ENCODE data around the gene PYGB. TPM values are rescaled to one million over a fixed set of nuclear protein-coding genes. Genes with fewer than 3 reads are reported as not detected.

Gene PYGB
- total RNA-seq, 1 experiment from 2014 or later, result 216 TPM

DNA sequence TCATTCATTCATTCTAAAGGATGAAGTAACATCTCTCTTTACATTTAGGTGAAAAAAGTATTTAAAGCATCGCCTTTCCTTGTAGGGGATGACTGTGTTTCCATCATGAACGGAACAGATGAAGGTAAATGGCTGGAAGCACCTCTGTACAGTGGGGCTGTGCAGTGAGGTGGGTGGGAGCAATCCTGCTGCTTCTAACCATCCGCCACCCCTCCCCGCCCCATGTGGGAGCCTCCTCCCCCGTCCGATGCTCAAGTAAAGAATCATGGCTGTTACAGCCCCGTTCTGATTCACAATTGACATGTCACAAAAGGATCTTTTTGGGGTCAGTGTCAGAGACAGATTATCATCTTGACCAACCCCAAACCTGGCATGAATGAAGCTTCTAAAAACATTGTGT is 33.1 kb upstream of the PYGB start:
- Histone ChIP-seq H4K20me1 (ENCODE audit: low read length) (no peaks in the 10 kb centered on the region), H3K9me2 (replicated peaks; ENCODE audit: low read length) (no peaks in the 10 kb centered on the region), H3K4me3 (ENCODE audit: low read length) (no peak overlapping the region), H3K79me2 (ENCODE audit: low read length) (no peaks in the 10 kb centered on the region), H3K27me3 (ENCODE audit: low read length) (no peaks in the 10 kb centered on the region), H2AFZ (ENCODE audit: low read length) (no peak overlapping the region), H3K36me3 (ENCODE audit: low read depth, low read length) (peaks cover 68% of the 10 kb centered on the region), H3K27ac (ENCODE audit: low read length) (no peak overlapping the region), H3K9ac (ENCODE audit: low read length) (no peak overlapping the region), H3K4me2 (ENCODE audit: low read length) (no peak overlapping the region), H3K9me3 (ENCODE audit: low read length) (no peaks in the 10 kb centered on the region), H3K4me1 (ENCODE audit: insufficient read depth, low read length) (no peaks in the 10 kb centered on the region), H3F3A (ENCODE audit: low read length, unreplicated experiment) (no peaks in the 10 kb centered on the region)
- DNase-seq (no peak), ATAC-seq (no peak)
- CTCF ChIA-PET, result no interaction called here
- BruUV-seq (replicated peaks), result no TSS peak
- POLR2A ChIA-PET (ENCODE audit: unreplicated experiment), result no interaction called here
- TF ChIP-seq CTCF (conservative IDR thresholded peaks at IDR 0.05; ENCODE audit: low read depth, low read length) (no peak), EZH2 (IDR thresholded peaks at IDR 0.05; ENCODE audit: low read length, unreplicated experiment) (no peak), EZH2phosphoT487 (IDR thresholded peaks at IDR 0.05; ENCODE audit: borderline replicate concordance, low read length) (no peak)
- intact Hi-C loops (cut with micrococcal nuclease), result no loop called here

GRCh38 chr20:25215521-25215920 is 32.4 kb upstream of the PYGB start:
- Histone ChIP-seq H4K20me1 (ENCODE audit: low read length) (no peaks in the 10 kb centered on the region), H3K9me3 (ENCODE audit: low read length) (no peaks in the 10 kb centered on the region), H3K4me1 (ENCODE audit: insufficient read depth, low read length) (no peaks in the 10 kb centered on the region), H3K27ac (ENCODE audit: low read length) (no peak overlapping the region), H3K9ac (ENCODE audit: low read length) (no peak overlapping the region), H3K79me2 (ENCODE audit: low read length) (no peaks in the 10 kb centered on the region), H3F3A (ENCODE audit: low read length, unreplicated experiment) (no peaks in the 10 kb centered on the region), H3K27me3 (ENCODE audit: low read length) (no peaks in the 10 kb centered on the region), H3K36me3 (ENCODE audit: low read depth, low read length) (peaks cover 70% of the 10 kb centered on the region), H2AFZ (ENCODE audit: low read length) (no peak overlapping the region), H3K9me2 (replicated peaks; ENCODE audit: low read length) (no peaks in the 10 kb centered on the region), H3K4me3 (ENCODE audit: low read length) (no peak overlapping the region), H3K4me2 (ENCODE audit: low read length) (no peak overlapping the region)
- ATAC-seq (no peak), DNase-seq (no peak)
- BruUV-seq (replicated peaks), result no TSS peak
- intact Hi-C loops (cut with micrococcal nuclease), result no loop called here
- CTCF ChIA-PET, result no interaction called here
- TF ChIP-seq CTCF (conservative IDR thresholded peaks at IDR 0.05; ENCODE audit: low read depth, low read length), result no peak
- no peak for TF ChIP-seq EZH2phosphoT487 (IDR thresholded peaks at IDR 0.05; ENCODE audit: borderline replicate concordance, low read length)
- TF ChIP-seq EZH2 (IDR thresholded peaks at IDR 0.05; ENCODE audit: low read length, unreplicated experiment), result no peak
- POLR2A ChIA-PET (ENCODE audit: unreplicated experiment), result no interaction called here

GRCh38 chr20:25216199-25216945 is 31.5 kb upstream of the PYGB start:
- Histone ChIP-seq H3K4me1 (ENCODE audit: insufficient read depth, low read length) (no peaks in the 10 kb centered on the region), H2AFZ (ENCODE audit: low read length) (no peak overlapping the region), H4K20me1 (ENCODE audit: low read length) (no peaks in the 10 kb centered on the region), H3K9me2 (replicated peaks; ENCODE audit: low read length) (no peaks in the 10 kb centered on the region), H3K9me3 (ENCODE audit: low read length) (no peaks in the 10 kb centered on the region), H3F3A (ENCODE audit: low read length, unreplicated experiment) (no peaks in the 10 kb centered on the region), H3K9ac (ENCODE audit: low read length) (no peak overlapping the region), H3K79me2 (ENCODE audit: low read length) (no peaks in the 10 kb centered on the region), H3K36me3 (ENCODE audit: low read depth, low read length) (peaks cover 67% of the 10 kb centered on the region), H3K27ac (ENCODE audit: low read length) (no peak overlapping the region), H3K4me3 (ENCODE audit: low read length) (no peak overlapping the region), H3K27me3 (ENCODE audit: low read length) (no peaks in the 10 kb centered on the region), H3K4me2 (ENCODE audit: low read length) (no peak overlapping the region)
- no peak for TF ChIP-seq EZH2 (IDR thresholded peaks at IDR 0.05; ENCODE audit: low read length, unreplicated experiment)
- POLR2A ChIA-PET (ENCODE audit: unreplicated experiment), result no interaction called here
- ATAC-seq, result no peak
- intact Hi-C loops (cut with micrococcal nuclease), result no loop called here
- CTCF ChIA-PET, result no interaction called here
- no TSS peak for BruUV-seq (replicated peaks)
- DNase-seq, result no peak

Data from PC-3 (cell line).